NCI-H1436 treated with DMSO at 0.1 percent for 48 hours (cell line): ENCODE data around the gene RREB1.

ENCODE experiments used
- DNase-seq: peaks from one replicate; lab custom pipeline; 2025; lab: John Stamatoyannopoulos, UW

The RREB1 gene

DNA sequence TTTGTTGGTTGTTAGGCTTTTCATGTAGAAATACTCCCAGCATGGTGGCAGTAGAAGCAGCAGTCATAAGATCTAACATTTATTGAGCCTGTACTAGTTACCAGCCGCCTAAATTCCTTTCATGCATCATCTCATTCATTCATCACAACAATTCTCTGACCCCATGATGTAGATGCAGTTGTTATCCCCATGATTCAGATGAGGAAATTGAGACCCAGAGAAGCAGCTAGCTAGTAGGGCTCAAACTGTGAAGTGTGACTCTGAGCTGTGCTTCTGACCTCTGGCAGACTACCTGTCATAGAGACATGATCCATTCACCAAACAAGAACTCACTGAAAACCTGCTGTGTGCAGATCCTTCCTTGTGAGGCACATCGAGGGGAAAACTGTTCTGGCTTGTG, 16.9 kb downstream of the RREB1 start:
- DNase-seq, result no peak

GRCh38 chr6:7125290-7125689, 17.5 kb downstream of the RREB1 start:
- no peak for DNase-seq

- DNase-seq, result no peak
Observed at GRCh38 chr6:7126754-7127153, 19.0 kb downstream of the RREB1 start.

DNA sequence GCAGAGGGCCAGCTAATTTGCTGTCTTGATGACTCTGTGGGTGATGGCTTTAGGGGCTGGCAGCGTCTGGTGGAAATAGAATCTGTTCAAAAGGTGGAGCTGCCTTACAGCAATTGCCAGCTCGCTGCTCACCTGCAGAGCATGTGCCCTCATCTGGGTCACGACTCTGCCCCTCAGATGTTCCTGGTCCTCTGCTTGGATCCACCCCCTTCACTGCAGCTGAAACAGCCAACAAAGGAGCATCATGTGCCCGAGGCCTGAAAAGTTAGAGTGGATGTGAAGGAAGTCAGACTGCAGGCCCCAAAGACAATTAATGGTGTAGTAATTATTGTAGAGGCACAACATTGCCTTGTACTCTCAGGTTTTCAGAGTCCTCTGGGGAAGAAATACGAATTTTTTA, 19.9 kb downstream of the RREB1 start:
- no peak for DNase-seq

DNA sequence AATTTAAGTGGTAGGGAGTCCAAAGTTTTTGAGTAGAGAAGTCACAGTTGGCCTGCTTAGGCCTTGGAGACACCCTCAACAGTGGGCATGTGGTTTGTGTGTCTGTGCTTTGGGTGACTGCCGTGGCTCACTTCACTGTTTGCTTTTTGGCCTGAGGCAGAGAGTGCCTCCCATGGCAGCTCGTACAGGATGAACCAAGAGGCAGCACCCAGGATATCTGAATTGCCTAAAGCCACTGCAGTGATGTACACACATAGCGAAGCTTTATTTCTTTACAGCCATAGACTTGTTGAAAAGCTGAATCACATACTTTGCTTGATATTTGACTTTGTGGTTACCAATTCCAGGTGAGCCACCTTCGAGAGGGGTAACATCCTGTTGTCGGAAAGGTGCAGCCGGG, 21.6 kb downstream of the RREB1 start:
- no peak for DNase-seq

DNA sequence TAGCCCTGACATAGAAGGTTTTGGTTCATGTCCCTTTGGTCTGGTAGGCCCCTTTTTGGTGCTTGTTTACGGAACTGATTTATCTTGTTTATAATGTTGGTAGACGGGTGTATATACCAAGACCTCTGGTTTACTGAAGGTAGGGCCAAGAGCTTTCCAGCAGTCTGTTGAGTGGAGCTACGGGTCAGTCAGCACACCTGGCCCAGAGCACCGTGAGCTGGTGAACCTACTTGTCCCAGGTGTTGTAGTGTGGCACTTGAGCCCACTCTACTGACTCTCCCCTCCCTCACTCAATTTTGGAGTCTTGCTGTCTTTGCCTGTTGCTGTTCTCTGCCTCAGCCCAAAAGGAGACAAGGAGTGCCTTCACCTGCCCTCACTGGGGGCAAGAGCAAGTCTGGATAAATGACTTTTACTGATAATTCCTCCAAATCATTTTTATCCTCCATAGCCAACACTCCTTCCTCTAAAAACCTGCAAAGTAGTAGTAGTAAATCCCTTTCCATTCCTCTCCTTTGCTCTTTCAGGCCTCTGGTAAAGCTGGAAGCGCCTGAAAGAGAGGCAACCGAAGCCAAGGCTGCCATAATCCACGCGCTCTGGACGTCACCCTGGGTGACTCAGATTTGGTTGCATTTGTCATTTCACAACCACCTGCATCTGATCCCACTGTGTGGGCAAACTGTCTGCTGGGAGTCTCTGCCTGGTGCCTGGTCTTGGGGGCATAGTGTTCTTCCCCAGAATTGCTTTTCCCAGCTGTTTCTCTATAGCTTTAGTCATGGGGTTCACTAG, 22.2 kb downstream of the RREB1 start:
- DNase-seq, result no peak

GRCh38 chr6:7131390-7131789, 23.6 kb downstream of the RREB1 start:
- no peak for DNase-seq

DNA sequence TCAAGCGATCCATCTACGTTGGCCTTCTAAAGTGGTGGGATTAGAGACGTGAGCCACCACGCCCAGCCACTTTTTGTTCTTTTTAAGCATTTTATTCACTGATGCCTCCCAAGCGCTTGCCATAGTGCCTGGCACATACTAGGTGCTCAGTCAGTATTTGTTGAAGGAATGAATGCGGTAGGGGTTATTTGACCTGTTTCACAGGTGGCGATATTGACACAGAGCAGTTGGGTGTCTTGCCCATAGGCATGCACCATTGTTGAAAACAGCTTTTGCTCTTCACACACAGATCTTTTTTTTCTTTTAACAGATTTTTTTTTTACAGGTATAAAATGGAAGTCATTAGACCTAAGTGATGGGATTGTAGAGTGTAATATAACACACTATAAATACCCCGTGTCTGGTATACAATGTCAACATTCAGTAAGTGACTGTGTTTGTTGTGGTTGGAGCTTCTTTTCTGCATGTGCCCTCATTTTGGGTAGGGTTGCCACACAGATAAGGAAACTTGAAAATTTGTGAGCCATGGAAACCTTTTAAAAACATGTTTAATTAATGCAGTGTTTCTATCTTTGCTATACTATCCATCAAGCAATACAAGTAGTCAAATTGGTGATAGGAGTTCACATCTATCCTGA, 24.8 kb downstream of the RREB1 start:
- no peak for DNase-seq

- no peak for DNase-seq
Observed at GRCh38 chr6:7134999-7135745, 27.4 kb downstream of the RREB1 start.

DNA sequence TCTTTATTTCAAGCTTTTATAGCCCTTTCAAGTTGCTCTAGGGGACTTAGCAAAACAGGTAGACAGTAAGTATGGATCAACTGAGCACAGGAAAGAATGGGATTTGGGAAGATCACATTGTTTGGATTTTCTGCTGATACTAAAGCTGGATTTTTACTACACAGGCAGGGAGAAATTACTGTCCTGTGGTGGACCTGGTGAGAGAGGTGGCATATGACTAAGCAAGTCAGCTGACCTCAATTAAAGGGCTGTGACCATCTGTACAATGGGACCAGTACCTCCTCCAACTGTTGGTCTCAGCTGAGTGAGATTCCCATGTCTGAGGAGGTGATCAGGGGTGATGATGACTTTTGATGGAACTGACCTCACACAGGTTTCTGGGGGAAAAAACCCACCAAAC, 28.0 kb downstream of the RREB1 start:
- DNase-seq, result no peak

DNA sequence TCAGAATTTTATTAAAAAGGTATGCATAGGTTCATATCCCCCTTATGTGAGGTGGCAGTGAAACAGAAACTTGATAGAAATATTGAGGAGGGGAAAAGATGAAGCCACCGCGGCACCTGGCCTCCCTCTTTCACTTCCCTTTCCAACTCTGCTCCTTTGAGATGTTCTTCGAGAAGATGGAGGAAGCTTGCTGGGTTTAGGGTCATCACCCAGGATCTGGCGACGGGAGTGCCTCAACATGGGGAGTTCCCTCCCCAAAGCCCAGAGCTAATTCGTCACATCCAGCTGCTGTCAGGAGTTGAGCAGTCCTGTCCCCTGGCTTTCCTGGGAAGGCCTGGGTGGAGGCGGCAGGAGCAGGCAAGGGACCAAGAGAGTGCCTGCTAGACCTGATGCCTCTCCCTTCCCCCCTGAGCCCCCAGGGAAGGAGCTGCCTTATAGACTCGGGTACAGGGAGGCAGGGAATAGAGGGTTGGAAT, 29.1 kb downstream of the RREB1 start:
- no peak for DNase-seq

- DNase-seq, result no peak
Observed at GRCh38 chr6:7137335-7138045, 29.7 kb downstream of the RREB1 start.

GRCh38 chr6:7138046-7138531, 30.3 kb downstream of the RREB1 start:
- DNase-seq, result no peak

DNA sequence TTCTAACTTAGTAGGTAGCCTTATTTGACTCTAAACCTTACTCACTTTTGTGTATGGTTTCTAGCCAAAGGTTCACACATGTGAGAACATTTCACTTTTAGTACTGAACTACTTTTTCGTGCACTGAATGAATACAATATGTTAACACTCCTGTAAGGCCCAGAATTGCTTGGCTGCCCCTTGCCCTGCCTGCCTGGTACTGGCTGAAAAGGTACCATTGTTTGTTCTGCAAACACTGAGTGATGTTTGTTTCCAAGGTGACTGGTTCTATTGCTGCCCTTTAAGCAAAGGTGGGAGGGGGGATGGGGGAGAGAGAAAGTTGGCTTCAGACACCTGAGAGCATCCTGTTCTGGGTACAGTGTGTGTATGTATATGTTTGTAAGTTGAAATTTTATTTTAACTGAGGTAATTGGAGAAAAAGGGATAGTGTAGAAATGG, 31.2 kb downstream of the RREB1 start:
- DNase-seq, result no peak

DNA sequence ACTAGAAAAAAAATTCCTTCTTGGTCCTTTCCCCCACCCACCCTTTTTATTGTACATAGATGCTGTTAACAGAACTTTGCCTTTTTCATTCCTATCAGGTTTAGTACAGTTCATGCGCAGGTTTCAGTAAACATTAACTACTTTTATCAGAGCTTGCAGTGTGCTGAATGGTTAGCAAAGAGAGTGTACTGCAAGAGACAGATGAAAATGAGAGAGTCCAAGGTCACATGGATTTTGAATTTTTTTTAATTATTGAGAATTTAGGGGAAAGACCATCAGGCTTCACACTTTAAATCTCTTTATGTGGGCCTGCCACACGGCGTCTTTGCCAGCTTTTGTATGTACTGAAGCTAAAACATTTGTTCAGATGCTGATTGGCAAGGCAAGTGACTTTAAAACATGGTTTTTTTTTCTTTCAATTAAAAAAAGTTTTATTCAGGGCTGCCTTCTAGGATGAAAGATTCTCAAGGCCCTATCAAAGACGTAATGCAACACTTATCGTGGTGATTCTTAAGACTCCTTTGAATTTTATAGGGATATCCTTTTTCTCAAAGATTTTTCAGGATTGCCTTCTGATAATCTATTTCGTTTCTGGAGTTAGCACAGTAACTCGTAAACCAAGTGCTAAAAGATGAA, 32.2 kb downstream of the RREB1 start:
- no peak for DNase-seq

- DNase-seq, result no peak
Observed at GRCh38 chr6:7140631-7141378, 33.0 kb downstream of the RREB1 start.

- DNase-seq, result no peak
Observed at GRCh38 chr6:7142228-7142801, 34.6 kb downstream of the RREB1 start.

DNA sequence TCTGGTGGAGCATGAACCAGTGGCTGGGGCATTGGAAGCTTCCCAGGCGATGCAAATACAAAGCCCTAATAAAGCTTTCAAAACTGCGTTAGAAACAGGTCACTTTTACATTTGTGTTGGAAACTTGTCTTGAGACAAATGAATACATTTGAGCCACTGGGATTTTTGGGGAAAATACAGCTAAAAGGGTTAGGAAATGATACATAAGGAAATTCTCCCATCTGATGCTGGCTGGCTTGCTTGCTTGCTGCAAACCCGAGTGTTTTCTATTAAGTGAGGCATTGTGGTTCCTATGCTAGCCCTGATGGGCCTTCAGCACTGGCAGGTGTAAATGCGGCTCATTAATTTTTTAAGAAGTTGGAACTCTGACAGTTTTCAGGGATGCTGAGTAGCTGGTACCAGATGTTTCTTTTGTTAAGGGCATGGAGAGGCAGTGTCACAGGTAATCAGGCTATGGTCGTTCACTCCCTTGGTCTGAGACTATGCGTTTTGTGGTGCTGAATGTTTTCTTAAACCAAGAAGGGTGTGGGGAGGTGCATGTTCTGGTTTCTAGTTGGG, 35.2 kb downstream of the RREB1 start:
- no peak for DNase-seq

DNA sequence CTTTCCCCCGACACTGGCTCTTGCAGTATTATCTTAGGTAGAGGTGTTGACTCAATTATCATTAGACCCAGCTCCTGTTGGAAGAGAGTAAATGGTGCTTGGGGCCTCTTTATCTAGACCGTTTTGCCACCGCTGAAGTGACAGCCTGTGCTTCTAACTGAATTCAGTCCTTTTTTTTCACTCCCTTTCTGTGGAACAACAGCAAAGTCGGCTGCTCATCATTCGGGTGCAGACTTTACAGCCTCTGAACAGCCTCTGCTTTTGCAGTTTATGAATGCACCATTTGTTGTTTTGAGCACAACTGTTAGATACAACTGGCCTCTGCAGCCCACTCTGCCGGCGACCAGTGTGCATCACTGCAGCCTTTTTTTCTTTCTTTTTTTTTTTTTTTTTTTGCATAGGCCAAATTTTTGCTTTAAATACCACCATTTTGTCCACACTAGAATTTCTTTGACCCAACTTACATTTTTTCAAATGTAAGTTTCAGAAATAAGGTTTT, 35.8 kb downstream of the RREB1 start:
- no peak for DNase-seq
